SK-N-SH (cell line): ENCODE results near the gene CDAN1. TPM values are rescaled to one million over a fixed set of nuclear protein-coding genes. Genes with fewer than 3 reads are reported as not detected.

Experiments used
- CTCF ChIA-PET: fragments of 300-600, 350-600 bp; formaldehyde crosslinking; extraction: SDS; loops from one replicate; lab custom pipeline; 2021; lab: Yijun Ruan, JAX
- POLR2A ChIA-PET: fragments of 350-600 bp; sonication (Branson Sonifier 250); formaldehyde crosslinking; extraction: SDS; loops from one replicate; lab custom pipeline; 2020; ENCODE audit warnings: antibody characterized with exemption, inconsistent platforms; lab: Yijun Ruan, JAX
- DNase-seq: peaks from one replicate; pipeline ENCODE4 v3.0.0; 2012
- H2AFZ ChIP-seq: fragments of 200-600 bp; sonication (generic); 2 replicates; pipeline ENCODE4 v1.8.1; 2016; ENCODE audit warnings: antibody characterized with exemption, mild to moderate bottlenecking, low read depth
- H3F3A ChIP-seq: fragments of 200-600 bp; sonication (generic); replicated peaks from 2 replicates; pipeline ENCODE3; 2016; ENCODE audit warnings: antibody characterized with exemption, mild to moderate bottlenecking; ENCODE audit not compliant: insufficient read depth
- H3K27ac ChIP-seq, 2 experiments: fragments of 200-500 bp in 1 of 2; fragments of 200-600 bp in 1 of 2; sonication (Bioruptor generic) in 1 of 2; sonication (generic), shearing (Covaris generic) in 1 of 2; 2 replicates each; pipeline versions ENCODE4 v1.5.1 to v1.6.1; 2014 to 2016; ENCODE audit warnings: low read depth in 2 of 2, inconsistent platforms in 1 of 2, low read length in 1 of 2, mild to moderate bottlenecking in 1 of 2, mixed read lengths in 1 of 2
- H3K27me3 ChIP-seq: fragments of 200-600 bp; sonication (generic), shearing (Covaris generic); 2 replicates; pipeline ENCODE4 v1.6.1; 2016; ENCODE audit warnings: mixed run types; ENCODE audit not compliant: insufficient read depth
- H3K36me3 ChIP-seq, 2 experiments: fragments of 200-500 bp in 1 of 2; fragments of 200-600 bp in 1 of 2; sonication (Bioruptor generic) in 1 of 2; sonication (generic) in 1 of 2; replicated peaks in 1 of 2; 2 replicates each; pipeline versions ENCODE3 to v1.5.1; 2014 to 2016; ENCODE audit warnings: low read length in 1 of 2, mild to moderate bottlenecking in 1 of 2; ENCODE audit not compliant: insufficient read depth in 2 of 2, control insufficient read depth in 1 of 2
- H3K4me1 ChIP-seq, 2 experiments: fragments of 200-500 bp in 1 of 2; fragments of 200-600 bp in 1 of 2; sonication (Bioruptor generic) in 1 of 2; sonication (generic), shearing (Covaris generic) in 1 of 2; 2 replicates each; pipeline versions ENCODE4 v1.5.1 to v1.6.1; 2014 to 2016; ENCODE audit warnings: low read depth in 1 of 2, low read length in 1 of 2, mixed run types in 1 of 2; ENCODE audit not compliant: insufficient read depth in 2 of 2, control insufficient read depth in 1 of 2
- H3K4me2 ChIP-seq: fragments of 200-600 bp; sonication (generic), shearing (Covaris generic); 2 replicates; pipeline ENCODE4 v1.6.1; 2017; ENCODE audit warnings: mixed run types
- H3K4me3 ChIP-seq, 2 experiments: fragments of 200-500 bp in 1 of 2; fragments of 200-600 bp in 1 of 2; sonication (Bioruptor generic) in 1 of 2; sonication (generic), shearing (Covaris generic) in 1 of 2; 2 replicates each; pipeline versions ENCODE4 v1.5.1 to v1.8.1; 2014 to 2016; ENCODE audit warnings: low read depth in 2 of 2, inconsistent platforms in 1 of 2, low read length in 1 of 2, mild to moderate bottlenecking in 1 of 2, mixed read lengths in 1 of 2, moderate library complexity in 1 of 2
- H3K79me2 ChIP-seq: fragments of 200-600 bp; sonication (generic); 2 replicates; pipeline ENCODE4 v1.8.1; 2017; ENCODE audit warnings: mild to moderate bottlenecking; ENCODE audit not compliant: insufficient read depth
- H3K9ac ChIP-seq: fragments of 200-600 bp; sonication (generic); 2 replicates; pipeline ENCODE4 v1.6.1; 2017; ENCODE audit warnings: mixed run types
- H3K9me2 ChIP-seq: fragments of 200-600 bp; sonication (generic); 2 replicates; pipeline ENCODE4 v1.6.1; 2017; ENCODE audit warnings: mixed run types
- H3K9me3 ChIP-seq: fragments of 200-600 bp; sonication (generic); 2 replicates; pipeline ENCODE4 v1.6.1; 2017; ENCODE audit warnings: mixed run types, mild to moderate bottlenecking, moderate library complexity
- H4K20me1 ChIP-seq: fragments of 200-600 bp; sonication (generic); 2 replicates; pipeline ENCODE4 v1.6.1; 2017; ENCODE audit warnings: mild to moderate bottlenecking, mixed run types; ENCODE audit not compliant: insufficient read depth
- CHD2 ChIP-seq: fragments of 150-350 bp; IDR thresholded peaks from 2 replicates; pipeline ENCODE4 v1.6.1; 2018; ENCODE audit warnings: low read length; ENCODE audit not compliant: partially characterized antibody
- EP300 ChIP-seq, 2 experiments: IDR thresholded peaks; 2 replicates each; pipeline versions ENCODE4 v1.4.0 to v1.6.1; 2012; ENCODE audit warnings: borderline replicate concordance in 1 of 2, low read depth in 1 of 2, low read length in 1 of 2
- FOXJ3 ChIP-seq: sonication (generic); formaldehyde crosslinking; IDR thresholded peaks from 2 replicates; pipeline ENCODE4 v1.5.1; 2020; ENCODE audit warnings: mild to moderate bottlenecking, missing genetic modification reagents
- FOXM1 ChIP-seq: IDR thresholded peaks from 2 replicates; pipeline ENCODE4 v1.4.0; 2012; ENCODE audit warnings: low read depth, mild to moderate bottlenecking
- GABPA ChIP-seq: IDR thresholded peaks from 2 replicates; pipeline ENCODE4 v1.4.0; 2012; ENCODE audit warnings: low read depth, mild to moderate bottlenecking
- GATA2 ChIP-seq: sonication (generic); formaldehyde crosslinking; IDR thresholded peaks from 2 replicates; pipeline ENCODE4 v1.5.0; 2020; ENCODE audit warnings: mild to moderate bottlenecking, missing genetic modification reagents
- JUND ChIP-seq: IDR thresholded peaks from 2 replicates; pipeline ENCODE4 v1.4.0; 2012
- MEF2A ChIP-seq: IDR thresholded peaks from 2 replicates; pipeline ENCODE4 v1.4.0; 2012; ENCODE audit warnings: low read depth, borderline replicate concordance
- MXI1 ChIP-seq: IDR thresholded peaks from 2 replicates; pipeline ENCODE4 v1.6.1; 2012; ENCODE audit warnings: mild to moderate bottlenecking, low read depth, low read length, improper control_type of control experiment
- NRF1 ChIP-seq: IDR thresholded peaks from 2 replicates; pipeline ENCODE4 v1.6.1; 2012; ENCODE audit warnings: low read depth, mild to moderate bottlenecking, low read length
- POLR2AphosphoS5 ChIP-seq: IDR thresholded peaks from 2 replicates; pipeline ENCODE4 v1.6.1; 2012; ENCODE audit warnings: low read depth, low read length
- RAD21 ChIP-seq: IDR thresholded peaks from 2 replicates; pipeline ENCODE4 v1.6.1; 2012; ENCODE audit warnings: mild to moderate bottlenecking, low read length
- RCOR1 ChIP-seq: fragments of 150-350 bp; IDR thresholded peaks from 2 replicates; pipeline ENCODE4 v1.6.1; 2017; ENCODE audit warnings: antibody characterized with exemption, low read length
- SIN3A ChIP-seq: IDR thresholded peaks from 2 replicates; pipeline ENCODE4 v1.6.1; 2012; ENCODE audit warnings: low read depth, mild to moderate bottlenecking, low read length, moderate library complexity, borderline replicate concordance
- TAF1 ChIP-seq: IDR thresholded peaks from 2 replicates; pipeline ENCODE4 v1.6.1; 2012; ENCODE audit warnings: low read depth, mild to moderate bottlenecking, low read length, moderate library complexity, borderline replicate concordance
- TCF12 ChIP-seq: IDR thresholded peaks from 2 replicates; pipeline ENCODE4 v1.4.0; 2012
- TEAD4 ChIP-seq: IDR thresholded peaks from 2 replicates; pipeline ENCODE4 v1.4.0; 2012; ENCODE audit warnings: mild to moderate bottlenecking, borderline replicate concordance; ENCODE audit not compliant: insufficient read depth
- YY1 ChIP-seq: IDR thresholded peaks from 2 replicates; pipeline ENCODE4 v1.4.0; 2012; ENCODE audit warnings: low read depth, mild to moderate bottlenecking
- WGBS: methylation state at CpG from one replicate; pipeline ENCODE4 v1.1.6; 2017; ENCODE audit warnings: low lambda C conversion rate; 5-methylcytosine and 5-hydroxymethylcytosine counted together
- polyA plus RNA-seq, 3 experiments: library from polyadenylated mRNA; depleted of rRNA; stranded (reverse); fragments of >200 nt; gene quantifications; 2 replicates each; pipeline ENCODE4 v1.2.3, GENCODE V29; 2012
- TF ChIP-seq, protein P1 (sequence below): IDR thresholded peaks from 2 replicates; pipeline ENCODE4 v1.4.0; 2012; ENCODE audit warnings: low read depth
- TF ChIP-seq, protein P2 (sequence below): fragments of 150-350 bp; IDR thresholded peaks from 2 replicates; pipeline ENCODE4 v1.6.1; 2016; ENCODE audit warnings: mild to moderate bottlenecking, low read depth, low read length
- TF ChIP-seq, protein P3 (sequence below): fragments of 200-600 bp; sonication (generic); IDR thresholded peaks from 2 replicates; pipeline ENCODE4 v1.6.1; 2017; ENCODE audit warnings: antibody characterized with exemption, mild to moderate bottlenecking, moderate library complexity
- TF ChIP-seq, protein P4 (sequence below): IDR thresholded peaks from 2 replicates; pipeline ENCODE4; 2012

Gene CDAN1, protein sequence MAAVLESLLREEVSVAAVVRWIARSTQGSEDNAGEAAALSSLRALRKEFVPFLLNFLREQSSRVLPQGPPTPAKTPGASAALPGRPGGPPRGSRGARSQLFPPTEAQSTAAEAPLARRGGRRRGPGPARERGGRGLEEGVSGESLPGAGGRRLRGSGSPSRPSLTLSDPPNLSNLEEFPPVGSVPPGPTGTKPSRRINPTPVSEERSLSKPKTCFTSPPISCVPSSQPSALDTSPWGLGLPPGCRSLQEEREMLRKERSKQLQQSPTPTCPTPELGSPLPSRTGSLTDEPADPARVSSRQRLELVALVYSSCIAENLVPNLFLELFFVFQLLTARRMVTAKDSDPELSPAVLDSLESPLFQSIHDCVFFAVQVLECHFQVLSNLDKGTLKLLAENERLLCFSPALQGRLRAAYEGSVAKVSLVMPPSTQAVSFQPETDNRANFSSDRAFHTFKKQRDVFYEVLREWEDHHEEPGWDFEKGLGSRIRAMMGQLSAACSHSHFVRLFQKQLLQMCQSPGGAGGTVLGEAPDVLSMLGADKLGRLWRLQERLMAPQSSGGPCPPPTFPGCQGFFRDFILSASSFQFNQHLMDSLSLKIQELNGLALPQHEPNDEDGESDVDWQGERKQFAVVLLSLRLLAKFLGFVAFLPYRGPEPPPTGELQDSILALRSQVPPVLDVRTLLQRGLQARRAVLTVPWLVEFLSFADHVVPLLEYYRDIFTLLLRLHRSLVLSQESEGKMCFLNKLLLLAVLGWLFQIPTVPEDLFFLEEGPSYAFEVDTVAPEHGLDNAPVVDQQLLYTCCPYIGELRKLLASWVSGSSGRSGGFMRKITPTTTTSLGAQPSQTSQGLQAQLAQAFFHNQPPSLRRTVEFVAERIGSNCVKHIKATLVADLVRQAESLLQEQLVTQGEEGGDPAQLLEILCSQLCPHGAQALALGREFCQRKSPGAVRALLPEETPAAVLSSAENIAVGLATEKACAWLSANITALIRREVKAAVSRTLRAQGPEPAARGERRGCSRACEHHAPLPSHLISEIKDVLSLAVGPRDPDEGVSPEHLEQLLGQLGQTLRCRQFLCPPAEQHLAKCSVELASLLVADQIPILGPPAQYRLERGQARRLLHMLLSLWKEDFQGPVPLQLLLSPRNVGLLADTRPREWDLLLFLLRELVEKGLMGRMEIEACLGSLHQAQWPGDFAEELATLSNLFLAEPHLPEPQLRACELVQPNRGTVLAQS
- polyA plus RNA-seq (2012; rRNA removed): 6.2 and 9.7 TPM in 2 replicates
- polyA plus RNA-seq (2012; cell fraction: cytosol; rRNA removed): 2.9 and 4.2 TPM in 2 replicates
- polyA plus RNA-seq (2012; cell fraction: nucleus; rRNA removed): 16.4 and 18.2 TPM in 2 replicates

DNA sequence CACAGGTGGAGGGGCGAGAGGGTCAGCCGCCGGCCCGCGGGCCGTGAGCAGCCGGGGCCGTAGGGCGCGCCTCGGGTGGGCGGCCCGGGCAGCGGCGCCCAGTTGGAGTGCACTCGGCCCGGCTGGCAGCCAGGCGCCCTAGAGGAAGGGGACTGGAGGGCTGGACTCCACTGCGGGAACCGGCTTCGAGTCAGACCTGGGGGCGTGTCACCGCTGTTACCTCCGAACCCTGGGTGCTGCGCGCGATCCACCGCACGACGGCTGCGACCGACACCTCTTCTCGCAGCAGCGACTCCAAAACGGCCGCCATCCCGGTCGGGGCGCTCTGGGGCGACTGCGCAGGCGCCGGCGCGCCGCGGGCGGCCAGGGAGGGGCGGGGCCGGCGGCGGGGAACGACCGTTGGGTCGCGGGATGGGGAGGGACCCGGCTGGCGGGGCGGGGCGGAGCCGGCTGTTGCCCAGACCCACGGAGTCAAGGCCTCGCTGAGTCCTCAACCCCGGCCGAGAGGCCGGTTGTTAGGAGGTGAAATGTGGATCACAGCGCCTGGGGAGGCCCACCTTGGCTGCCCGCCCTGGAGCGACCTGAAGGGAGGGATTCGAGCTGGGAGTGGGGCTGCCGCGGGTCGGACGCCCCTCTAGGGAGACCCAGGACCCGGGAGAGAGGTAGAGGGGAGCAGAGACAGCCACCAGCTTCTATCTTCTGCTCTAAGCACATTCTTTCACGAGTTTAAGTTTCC, at the start of gene CDAN1:
Gene CDAN1, minus strand, starts transcription at position 336 of the 736 bp plus-strand sequence. Its CDS starts 26 bp downstream, at position 310.
- WGBS: 12% methylated on average over 6 of the region's 76 CpGs
- H4K20me1 ChIP-seq: no peaks in the 10 kb centered on the region
- peaks cover 21% of the 10 kb centered on the region in 2 experiments for H3K36me3 ChIP-seq
- ChIA-PET CTCF (interaction anchor here (0.8 to 4.3 kb wide), 6 partner anchors 15 to 190 kb away, joined by 3 to 20 read pairs (median 3); no protein-coding TSS in a partner anchor), POLR2A (no interaction called here)
- peaks cover 0 to 28% of the 10 kb centered on the region in 2 experiments; a peak in 2 of 4 replicates for H3K4me1 ChIP-seq
- peak within 1 kb of the TSS; percentile 91 for H2AFZ ChIP-seq
- peaks cover 9% of the 10 kb centered on the region for H3F3A ChIP-seq
- no peaks in the 10 kb centered on the region for H3K27me3 ChIP-seq
- H3K27ac ChIP-seq: peak within 1 kb of the TSS; percentile 78 to 86
- peak within 1 kb of the TSS; percentile 97 for H3K4me2 ChIP-seq
- peak; percentile 100 for DNase-seq
- H3K9me2 ChIP-seq: no peaks in the 10 kb centered on the region
- H3K9ac ChIP-seq: peak within 1 kb of the TSS; percentile 91
- H3K9me3 ChIP-seq: no peaks in the 10 kb centered on the region
- H3K79me2 ChIP-seq: peaks cover 27% of the 10 kb centered on the region
- peak within 1 kb of the TSS; percentile 88 to 89 for H3K4me3 ChIP-seq
- no peak for TF ChIP-seq GABPA
- peak; percentile 45 for TF ChIP-seq TAF1
- TF ChIP-seq GATA2 (CRISPR knock-in tag): no peak
- TF ChIP-seq RCOR1: no peak
- TF ChIP-seq CHD2: no peak
- TF ChIP-seq MXI1: no peak
- peak; percentile 82 for TF ChIP-seq YY1
- peak; percentile 79 for TF ChIP-seq NRF1
- no peak for TF ChIP-seq EP300 (IDR thresholded peaks at IDR 0.05; ENCODE audit: borderline replicate concordance in 1 of 2, low read depth in 1 of 2, low read length in 1 of 2)
- peak; percentile 85 for TF ChIP-seq POLR2AphosphoS5
- TF ChIP-seq, protein P1, sequence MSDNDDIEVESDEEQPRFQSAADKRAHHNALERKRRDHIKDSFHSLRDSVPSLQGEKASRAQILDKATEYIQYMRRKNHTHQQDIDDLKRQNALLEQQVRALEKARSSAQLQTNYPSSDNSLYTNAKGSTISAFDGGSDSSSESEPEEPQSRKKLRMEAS: peak; percentile 10; the same call in 1 of the 2 replicates
- TF ChIP-seq, protein P2, sequence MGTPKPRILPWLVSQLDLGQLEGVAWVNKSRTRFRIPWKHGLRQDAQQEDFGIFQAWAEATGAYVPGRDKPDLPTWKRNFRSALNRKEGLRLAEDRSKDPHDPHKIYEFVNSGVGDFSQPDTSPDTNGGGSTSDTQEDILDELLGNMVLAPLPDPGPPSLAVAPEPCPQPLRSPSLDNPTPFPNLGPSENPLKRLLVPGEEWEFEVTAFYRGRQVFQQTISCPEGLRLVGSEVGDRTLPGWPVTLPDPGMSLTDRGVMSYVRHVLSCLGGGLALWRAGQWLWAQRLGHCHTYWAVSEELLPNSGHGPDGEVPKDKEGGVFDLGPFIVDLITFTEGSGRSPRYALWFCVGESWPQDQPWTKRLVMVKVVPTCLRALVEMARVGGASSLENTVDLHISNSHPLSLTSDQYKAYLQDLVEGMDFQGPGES: no peak
- no peak for TF ChIP-seq JUND
- TF ChIP-seq FOXJ3 (CRISPR knock-in tag): no peak
- no peak for TF ChIP-seq FOXM1
- TF ChIP-seq SIN3A: no peak; the same call in 1 of the 2 replicates
- TF ChIP-seq TCF12: no peak
- TF ChIP-seq MEF2A: no peak
- TF ChIP-seq, protein P3, sequence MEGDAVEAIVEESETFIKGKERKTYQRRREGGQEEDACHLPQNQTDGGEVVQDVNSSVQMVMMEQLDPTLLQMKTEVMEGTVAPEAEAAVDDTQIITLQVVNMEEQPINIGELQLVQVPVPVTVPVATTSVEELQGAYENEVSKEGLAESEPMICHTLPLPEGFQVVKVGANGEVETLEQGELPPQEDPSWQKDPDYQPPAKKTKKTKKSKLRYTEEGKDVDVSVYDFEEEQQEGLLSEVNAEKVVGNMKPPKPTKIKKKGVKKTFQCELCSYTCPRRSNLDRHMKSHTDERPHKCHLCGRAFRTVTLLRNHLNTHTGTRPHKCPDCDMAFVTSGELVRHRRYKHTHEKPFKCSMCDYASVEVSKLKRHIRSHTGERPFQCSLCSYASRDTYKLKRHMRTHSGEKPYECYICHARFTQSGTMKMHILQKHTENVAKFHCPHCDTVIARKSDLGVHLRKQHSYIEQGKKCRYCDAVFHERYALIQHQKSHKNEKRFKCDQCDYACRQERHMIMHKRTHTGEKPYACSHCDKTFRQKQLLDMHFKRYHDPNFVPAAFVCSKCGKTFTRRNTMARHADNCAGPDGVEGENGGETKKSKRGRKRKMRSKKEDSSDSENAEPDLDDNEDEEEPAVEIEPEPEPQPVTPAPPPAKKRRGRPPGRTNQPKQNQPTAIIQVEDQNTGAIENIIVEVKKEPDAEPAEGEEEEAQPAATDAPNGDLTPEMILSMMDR: no peak
- no peak for TF ChIP-seq RAD21
- TF ChIP-seq, protein P4, sequence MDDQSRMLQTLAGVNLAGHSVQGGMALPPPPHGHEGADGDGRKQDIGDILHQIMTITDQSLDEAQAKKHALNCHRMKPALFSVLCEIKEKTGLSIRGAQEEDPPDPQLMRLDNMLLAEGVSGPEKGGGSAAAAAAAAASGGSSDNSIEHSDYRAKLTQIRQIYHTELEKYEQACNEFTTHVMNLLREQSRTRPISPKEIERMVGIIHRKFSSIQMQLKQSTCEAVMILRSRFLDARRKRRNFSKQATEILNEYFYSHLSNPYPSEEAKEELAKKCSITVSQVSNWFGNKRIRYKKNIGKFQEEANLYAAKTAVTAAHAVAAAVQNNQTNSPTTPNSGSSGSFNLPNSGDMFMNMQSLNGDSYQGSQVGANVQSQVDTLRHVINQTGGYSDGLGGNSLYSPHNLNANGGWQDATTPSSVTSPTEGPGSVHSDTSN: no peak
- TF ChIP-seq TEAD4: no peak
